ENCODE results near the gene SEPTIN6.

SEPTIN6 gene

GRCh38 chrX:119647552-119648420, 45.2 kb downstream of the SEPTIN6 start:
- DNase-seq: no peak

DNA sequence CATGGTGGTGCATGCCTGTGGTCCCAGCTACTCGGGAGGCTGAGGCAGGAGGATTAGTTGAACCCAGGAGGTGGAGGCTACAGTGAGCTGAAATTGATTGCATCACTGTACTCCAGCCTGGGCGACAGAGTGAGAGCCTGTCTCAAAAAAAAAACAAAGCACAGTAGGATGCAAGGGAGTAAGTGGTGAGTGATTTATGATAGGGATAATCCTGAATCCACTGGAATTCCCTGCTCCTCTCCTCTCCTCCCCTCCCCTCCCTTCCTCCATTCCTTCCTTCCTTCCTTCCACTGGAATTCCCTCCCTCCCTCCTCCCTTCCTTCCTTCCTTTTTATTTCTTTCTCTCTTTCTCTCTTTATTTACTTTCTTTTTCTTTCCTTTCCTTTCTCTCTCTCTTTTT, 45.9 kb downstream of the SEPTIN6 start:
- no peak for DNase-seq

DNA sequence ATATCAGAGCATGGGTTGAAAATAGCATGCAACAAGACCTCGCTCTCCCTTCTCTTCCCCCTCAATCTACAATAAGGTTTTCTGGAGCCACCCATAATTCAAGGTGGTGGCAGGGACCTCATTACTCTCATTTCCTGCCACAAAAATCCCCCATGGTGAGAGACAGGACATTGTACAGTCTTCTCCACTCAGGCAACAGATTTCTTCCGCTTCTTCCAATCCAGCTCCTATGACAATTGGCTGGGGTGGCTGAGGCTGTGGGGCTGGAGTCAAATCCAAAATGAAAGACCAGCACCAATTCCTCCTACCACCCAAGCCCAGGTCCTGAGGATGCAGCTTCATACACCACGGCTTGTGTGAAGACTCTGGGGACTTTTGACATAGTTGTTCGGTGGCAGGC, 46.5 kb downstream of the SEPTIN6 start:
- DNase-seq: no peak

GRCh38 chrX:119643696-119644095, 49.3 kb downstream of the SEPTIN6 start:
- DNase-seq: no peak

Measured in suppressor macrophage treated with lipopolysaccharide for 4 hours (primary cell).